Measurements from ENCODE around the gene NAGPA.

Gene NAGPA

GRCh38 chr16:5025171-5025632, 8.5 kb downstream of the NAGPA start:
- peak; percentile 73 for DNase-seq

GRCh38 chr16:5024632-5025031, 9.1 kb downstream of the NAGPA start:
- DNase-seq, result peak; percentile 36

GRCh38 chr16:5022521-5022920, 11.2 kb downstream of the NAGPA start:
- no peak for DNase-seq

GRCh38 chr16:5020551-5020950, 13.2 kb downstream of the NAGPA start:
- DNase-seq, result no peak

GRCh38 chr16:5019775-5020174, 14.0 kb downstream of the NAGPA start:
- no peak for DNase-seq

- DNase-seq, result no peak
Measured at GRCh38 chr16:5018793-5019192, 14.9 kb downstream of the NAGPA start.

DNA sequence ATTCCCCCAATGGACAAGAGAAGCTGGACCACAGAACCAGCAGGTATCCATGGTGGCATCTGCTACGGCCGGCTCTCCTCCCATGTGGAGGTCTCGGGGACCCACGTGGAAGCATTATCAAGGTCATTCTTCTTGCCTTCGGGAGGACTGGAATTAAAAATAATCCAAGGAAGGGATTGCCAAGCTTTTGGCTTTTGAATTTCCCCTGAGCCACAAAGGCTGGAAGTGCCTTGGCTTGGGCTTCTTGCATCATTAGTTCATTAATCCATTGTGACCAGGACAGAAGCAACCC, 16.1 kb downstream of the NAGPA start:
- no peak for DNase-seq

DNA sequence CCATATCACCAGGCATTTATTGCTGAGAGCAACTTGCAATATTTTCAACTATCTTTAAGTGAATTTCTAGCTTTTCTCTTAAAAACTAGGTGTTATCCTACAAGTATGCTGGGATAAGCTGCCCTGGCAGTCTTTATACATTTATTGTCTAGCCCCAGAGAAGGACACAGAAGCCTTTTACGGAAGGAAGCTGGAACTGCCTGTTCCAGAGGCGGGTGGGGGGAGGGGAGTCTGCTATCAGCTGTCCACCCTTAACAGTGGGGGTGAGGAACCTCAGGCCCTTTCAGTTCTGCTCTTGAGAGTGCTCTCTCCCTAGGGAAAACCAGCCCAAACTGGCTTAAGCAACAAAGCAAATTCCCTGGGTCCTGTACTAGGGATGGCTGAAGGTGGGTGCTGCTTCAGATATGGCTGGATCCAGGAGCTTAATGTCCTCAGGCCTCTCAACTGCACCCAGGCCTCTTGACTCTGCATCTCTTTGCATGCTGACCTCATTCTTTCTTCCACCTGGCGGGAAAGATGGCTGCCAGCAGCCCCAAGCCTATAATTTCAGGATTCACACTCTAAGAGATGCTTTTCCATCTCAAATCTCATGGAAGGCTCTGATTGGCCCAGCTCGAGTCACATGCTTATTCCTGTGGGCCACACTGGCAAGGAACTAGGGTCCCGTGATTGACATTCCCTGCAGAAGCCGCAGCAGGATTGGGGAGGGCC, 16.6 kb downstream of the NAGPA start:
- no peak for DNase-seq

DNA sequence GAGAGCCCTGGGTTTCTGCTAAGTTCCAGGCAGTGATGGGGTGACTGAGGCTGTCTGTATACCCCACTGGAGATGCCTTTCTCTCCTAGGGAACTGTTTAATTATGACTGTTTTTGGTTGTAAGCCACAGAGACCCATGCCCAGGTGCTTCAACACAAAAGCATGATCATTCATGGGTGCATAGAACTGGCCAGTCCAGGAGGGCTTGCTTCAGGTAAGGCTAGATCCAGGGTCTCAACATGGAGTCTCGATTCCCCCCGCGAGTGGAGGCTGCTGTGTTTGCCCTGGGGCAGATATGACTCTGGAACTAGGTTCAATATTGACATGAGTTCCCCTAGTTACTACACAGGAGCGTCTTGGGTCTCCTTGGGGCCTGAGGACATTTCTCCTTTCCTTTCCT, 17.8 kb downstream of the NAGPA start:
- no peak for DNase-seq

DNA sequence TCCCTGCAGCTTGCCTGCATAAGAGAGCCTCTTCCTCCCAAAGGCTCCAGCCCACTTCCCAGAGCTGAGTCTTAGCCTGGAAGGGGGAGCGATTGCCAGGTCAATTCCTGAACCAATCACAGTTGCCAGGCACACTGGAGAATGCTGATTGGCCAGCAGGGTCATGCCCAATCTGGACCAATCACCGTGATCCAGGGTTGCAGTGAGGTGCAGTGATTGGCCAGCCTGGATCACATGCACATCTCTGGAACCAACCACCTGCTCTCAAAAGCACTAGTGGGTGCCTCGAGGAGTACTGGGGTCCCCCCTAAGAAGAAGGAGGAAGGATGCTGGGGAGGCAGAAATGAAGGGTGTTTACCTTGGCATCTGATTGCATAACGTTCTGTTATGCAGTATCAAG, 18.4 kb downstream of the NAGPA start:
- DNase-seq, result no peak

DNA sequence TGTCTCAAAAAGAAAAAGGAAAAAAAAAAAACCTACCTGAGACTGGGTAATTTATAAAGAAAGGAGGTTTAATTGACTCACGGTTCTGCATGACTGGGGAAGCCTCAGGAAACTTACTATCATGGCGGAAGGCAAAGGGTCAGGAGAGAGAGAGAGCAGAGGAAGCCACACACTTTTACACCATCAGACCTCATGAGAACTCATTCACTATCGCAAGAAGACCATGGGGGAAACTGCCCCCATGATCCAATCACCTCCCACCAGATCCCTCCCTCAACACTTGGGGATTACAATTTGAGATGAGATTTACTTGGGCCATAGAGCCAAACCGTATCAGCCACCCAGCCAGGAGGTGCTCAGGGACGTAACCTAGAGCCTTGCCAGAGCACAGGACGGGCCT, 20.8 kb downstream of the NAGPA start:
- no peak for DNase-seq

DNA sequence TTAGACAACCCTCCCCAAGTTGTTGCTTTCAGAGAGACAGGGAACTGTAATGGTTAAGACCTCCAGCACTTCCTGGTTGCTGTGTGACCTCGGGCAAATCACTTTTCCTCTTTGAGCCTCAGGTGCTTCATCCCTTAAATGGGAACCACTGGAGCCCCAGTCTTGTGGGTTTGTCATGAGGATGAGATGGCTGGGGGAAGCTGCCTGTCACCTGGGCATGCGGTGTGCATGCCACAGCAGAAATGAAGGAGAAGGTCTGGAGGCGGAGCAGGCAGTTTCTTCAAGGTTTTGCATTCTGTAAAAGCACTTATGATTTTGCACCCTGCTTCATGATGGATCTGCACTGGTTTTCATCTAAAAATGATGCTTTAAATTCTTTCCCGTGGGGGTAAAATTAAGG, 22.1 kb downstream of the NAGPA start:
- no peak for DNase-seq

- DNase-seq, result no peak
Measured at GRCh38 chr16:5010576-5011329, 23.0 kb downstream of the NAGPA start.

- DNase-seq, result no peak
Measured at GRCh38 chr16:5008311-5008731, 25.4 kb downstream of the NAGPA start.

DNA sequence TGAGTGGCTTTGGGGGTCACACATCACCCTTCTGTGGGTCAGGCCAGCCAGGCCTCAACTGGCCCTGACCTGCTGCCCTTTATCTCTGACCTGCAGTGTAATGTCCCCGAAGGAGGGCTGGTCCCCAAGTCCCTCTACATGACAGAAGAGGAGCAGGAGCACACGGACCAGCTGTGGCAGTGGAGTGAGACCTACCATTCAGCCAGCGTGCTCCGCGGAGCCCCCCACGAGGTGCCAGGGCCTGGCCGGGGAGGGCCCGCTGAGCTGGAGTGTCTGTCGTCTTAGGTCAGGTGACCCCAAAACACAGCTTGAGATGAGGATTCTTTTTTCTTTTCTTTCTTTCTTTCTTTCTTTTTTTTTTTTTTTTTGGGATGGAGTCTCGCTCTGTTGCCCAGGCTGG, 26.5 kb downstream of the NAGPA start:
- DNase-seq, result no peak

GRCh38 chr16:5006348-5007193, 27.2 kb downstream of the NAGPA start:
- no peak for DNase-seq

GRCh38 chr16:5005916-5006315, 27.8 kb downstream of the NAGPA start:
- no peak for DNase-seq

- DNase-seq, result no peak
Measured at GRCh38 chr16:5004311-5004710, 29.4 kb downstream of the NAGPA start.

DNA sequence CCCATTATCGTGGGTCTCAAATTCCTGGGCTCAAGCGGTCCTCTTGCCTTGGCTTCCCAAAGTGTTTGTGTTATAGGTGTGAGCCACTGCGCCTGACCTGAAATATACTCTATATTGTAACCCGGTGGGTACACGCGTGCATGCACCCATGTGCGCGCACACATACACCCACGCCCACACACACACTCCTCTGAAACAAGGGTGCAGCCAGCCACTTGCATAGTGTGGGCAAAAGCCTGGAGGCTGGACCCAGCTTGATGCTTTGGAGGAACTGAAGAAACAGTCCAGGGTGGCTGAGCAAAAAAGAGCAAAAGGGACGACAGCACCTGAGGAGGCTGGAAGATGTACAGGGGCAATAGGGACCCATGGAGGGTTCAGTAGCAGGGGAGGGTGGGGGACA, 29.9 kb downstream of the NAGPA start:
- no peak for DNase-seq

GRCh38 chr16:5003211-5003610, 30.5 kb downstream of the NAGPA start:
- no peak for DNase-seq

- no peak for DNase-seq
Measured at GRCh38 chr16:5002699-5003143, 31.0 kb downstream of the NAGPA start.

GRCh38 chr16:5001986-5002385, 31.7 kb downstream of the NAGPA start:
- DNase-seq, result no peak

GRCh38 chr16:5001571-5001970, 32.2 kb downstream of the NAGPA start:
- no peak for DNase-seq

- DNase-seq, result no peak
Measured at GRCh38 chr16:5000573-5001001, 33.1 kb downstream of the NAGPA start.
